Liver (tissue), 9 donors: ENCODE measurements around the gene TMTC2. TPM values are rescaled to one million over a fixed set of nuclear protein-coding genes. Genes with fewer than 3 reads are reported as not detected.

Source experiments
- DNase-seq: peaks from one replicate; pipeline ENCODE4 v3.0.0-alpha.2; 2017; ENCODE audit warnings: low spot score
- H3K27ac ChIP-seq, 2 donors: one replicate each; pipeline ENCODE4 v1.7.0; 2013; ENCODE audit warnings: inconsistent platforms in 2 of 2, low read length in 2 of 2, control low read depth in 1 of 2, low read depth in 1 of 2, mild to moderate bottlenecking in 1 of 2
- H3K27me3 ChIP-seq, 4 donors: one replicate each; pipeline versions ENCODE4 v1.6.1 to v1.7.0; 2013; ENCODE audit warnings: low read length in 3 of 4, inconsistent platforms in 1 of 4, mild to moderate bottlenecking in 1 of 4, moderate library complexity in 1 of 4; ENCODE audit not compliant: control insufficient read depth in 4 of 4, insufficient read depth in 4 of 4
- H3K36me3 ChIP-seq, 4 donors: one replicate each; pipeline versions ENCODE4 v1.6.1 to v1.7.0; 2013; ENCODE audit warnings: low read length in 3 of 4, mild to moderate bottlenecking in 3 of 4, low read depth in 1 of 4, moderate library complexity in 1 of 4; ENCODE audit not compliant: control insufficient read depth in 4 of 4, insufficient read depth in 3 of 4
- H3K4me1 ChIP-seq, 4 donors: one replicate each; pipeline versions ENCODE4 v1.6.1 to v1.7.0; 2013; ENCODE audit warnings: low read length in 3 of 4, mild to moderate bottlenecking in 3 of 4, moderate library complexity in 1 of 4; ENCODE audit not compliant: control insufficient read depth in 4 of 4, insufficient read depth in 4 of 4
- H3K4me3 ChIP-seq, 3 donors: one replicate each; pipeline versions ENCODE4 v1.6.1 to v1.7.0; 2013; ENCODE audit warnings: low read length in 3 of 3, control low read depth in 1 of 3, low read depth in 1 of 3, mild to moderate bottlenecking in 1 of 3
- H3K9ac ChIP-seq, 2 donors: one replicate each; pipeline ENCODE4 v1.7.0; 2013; ENCODE audit warnings: low read length in 2 of 2, mild to moderate bottlenecking in 2 of 2, moderate library complexity in 2 of 2, control low read depth in 1 of 2, low read depth in 1 of 2
- H3K9me3 ChIP-seq, 4 donors: one replicate each; pipeline versions ENCODE4 v1.6.1 to v1.7.0; 2013; ENCODE audit warnings: low read length in 3 of 4; ENCODE audit not compliant: control insufficient read depth in 4 of 4
- EGR1 ChIP-seq, 2 donors: IDR thresholded peaks; 2 replicates each; pipeline ENCODE4 v1.6.1; 2016 to 2018; ENCODE audit warnings: antibody characterized with exemption in 2 of 2, low read depth in 2 of 2
- FOXA1 ChIP-seq: IDR thresholded peaks from 2 replicates; pipeline ENCODE4 v1.6.1; 2016; ENCODE audit warnings: antibody characterized with exemption
- FOXA2 ChIP-seq: IDR thresholded peaks from 2 replicates; pipeline ENCODE4 v1.6.1; 2016; ENCODE audit warnings: antibody characterized with exemption
- HNF4A ChIP-seq, 2 donors: conservative IDR thresholded peaks; 2 replicates each; pipeline ENCODE4 v1.6.1; 2016; ENCODE audit warnings: antibody characterized with exemption in 2 of 2, mild to moderate bottlenecking in 2 of 2
- HNF4G ChIP-seq: IDR thresholded peaks from 2 replicates; pipeline ENCODE4 v1.6.1; 2016; ENCODE audit warnings: antibody characterized with exemption
- JUND ChIP-seq, 2 donors: IDR thresholded peaks; 2 replicates each; pipeline ENCODE4 v1.6.1; 2016; ENCODE audit warnings: antibody characterized with exemption in 2 of 2
- NR2F2 ChIP-seq: IDR thresholded peaks from 2 replicates; pipeline ENCODE4 v1.6.1; 2016; ENCODE audit warnings: antibody characterized with exemption
- RAD21 ChIP-seq, 2 donors: IDR thresholded peaks; 2 replicates each; pipeline ENCODE4 v1.6.1; 2016; ENCODE audit warnings: antibody characterized with exemption in 2 of 2, mild to moderate bottlenecking in 2 of 2
- RXRA ChIP-seq, 2 donors: IDR thresholded peaks; 2 replicates each; pipeline ENCODE4 v1.6.1; 2017 to 2018; ENCODE audit warnings: antibody characterized with exemption in 2 of 2, mild to moderate bottlenecking in 1 of 2
- SP1 ChIP-seq: IDR thresholded peaks from 2 replicates; pipeline ENCODE4 v1.6.1; 2018; ENCODE audit warnings: antibody characterized with exemption, mild to moderate bottlenecking
- YY1 ChIP-seq: IDR thresholded peaks from 2 replicates; pipeline ENCODE4 v1.6.1; 2016; ENCODE audit warnings: antibody characterized with exemption, mild to moderate bottlenecking
- WGBS: extraction: QIAGEN DNeasy Blood & Tissue Kit; methylation state at CpG from one replicate; pipeline ENCODE4 v1.1.7; 2013; 5-methylcytosine and 5-hydroxymethylcytosine counted together
- polyA plus RNA-seq, 2 donors: library from polyadenylated mRNA; stranded (reverse) in 1 of 2; unstranded in 1 of 2; fragments of 200-250 nt in 1 of 2; fragments of >200 nt in 1 of 2; fragmentation: Nextera tagmentation in 1 of 2; extraction: Ambion mirVana in 1 of 2; gene quantifications; one replicate each; pipeline versions ENCODE4 v1.2.1 to v1.2.3, GENCODE V29; 2013 to 2015
- total RNA-seq, 2 donors: library from RNA; depleted of rRNA; stranded (reverse); fragments of >200 nt; gene quantifications; one replicate each; pipeline ENCODE4 v1.2.3, GENCODE V29; 2014
- TF ChIP-seq, protein P1 (sequence below): IDR thresholded peaks from 2 replicates; pipeline ENCODE4 v1.6.1; 2016; ENCODE audit warnings: antibody characterized with exemption
- TF ChIP-seq, protein P2 (sequence below): IDR thresholded peaks from 2 replicates; pipeline ENCODE4 v1.6.1; 2016; ENCODE audit warnings: antibody characterized with exemption
- TF ChIP-seq, protein P3 (sequence below): IDR thresholded peaks from 2 replicates; pipeline ENCODE4 v1.6.1; 2016; ENCODE audit warnings: antibody characterized with exemption, mild to moderate bottlenecking
- TF ChIP-seq, protein P4 (sequence below): fragments of 150-350 bp; IDR thresholded peaks from 2 replicates; pipeline ENCODE4 v1.5.1; 2017; ENCODE audit warnings: improper control_type of control experiment, low read depth, low read length; ENCODE audit not compliant: missing input control
- TF ChIP-seq, protein P5 (sequence below): IDR thresholded peaks from 2 replicates; pipeline ENCODE4 v1.6.1; 2016; ENCODE audit warnings: antibody characterized with exemption
- donor health status: healthy.
- donor health status: healthy.
- donor health status: healthy.
- donor health status: healthy.
- donor health status: healthy.

Gene TMTC2
- total and polyA plus RNA-seq, 4 donors = 0.36 to 3.0 (median 0.61) TPM

DNA sequence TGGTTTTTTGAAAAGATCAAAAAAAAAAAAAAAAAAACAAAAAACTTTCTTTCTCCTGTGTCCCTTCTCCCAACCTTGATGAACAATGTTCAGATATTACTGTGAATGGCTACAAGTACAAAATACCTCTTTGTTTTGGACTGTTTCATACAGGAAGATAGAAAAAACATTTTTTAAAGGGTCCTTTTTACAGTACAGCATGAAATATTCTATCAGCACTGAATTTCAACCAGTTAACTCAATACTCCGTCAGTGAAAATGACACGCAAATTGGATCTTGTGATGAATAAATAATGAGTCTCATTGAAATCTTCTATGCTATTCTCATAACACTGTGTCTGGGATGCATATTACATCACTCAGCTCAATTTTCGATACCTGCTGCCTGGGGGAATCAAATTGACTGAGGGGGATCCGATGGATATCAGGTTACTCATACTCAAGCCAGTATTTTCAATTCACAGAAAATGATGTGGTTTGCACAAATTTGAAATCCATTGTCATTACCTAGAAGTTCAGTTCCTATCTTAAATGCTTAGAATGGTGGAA, 179.6 kb downstream of the TMTC2 start:
- Histone ChIP-seq H3K4me3 (no peak overlapping the region), H3K4me1 (no peaks in the 10 kb centered on the region), H3K9ac (no peak overlapping the region), H3K9me3 (no peaks in the 10 kb centered on the region), H3K36me3 (no peaks in the 10 kb centered on the region), H3K27me3 (no peaks in the 10 kb centered on the region), H3K27ac (no peak overlapping the region)
- no peak for DNase-seq
- TF ChIP-seq JUND (IDR thresholded peaks at IDR 0.05) (no peak), FOXA2 (no peak), HNF4A (conservative IDR thresholded peaks at IDR 0.05) (no peak), HNF4G (no peak), FOXA1 (no peak), RAD21 (IDR thresholded peaks at IDR 0.05) (no peak), SP1 (no peak), YY1 (no peak)
- TF ChIP-seq, protein P1, sequence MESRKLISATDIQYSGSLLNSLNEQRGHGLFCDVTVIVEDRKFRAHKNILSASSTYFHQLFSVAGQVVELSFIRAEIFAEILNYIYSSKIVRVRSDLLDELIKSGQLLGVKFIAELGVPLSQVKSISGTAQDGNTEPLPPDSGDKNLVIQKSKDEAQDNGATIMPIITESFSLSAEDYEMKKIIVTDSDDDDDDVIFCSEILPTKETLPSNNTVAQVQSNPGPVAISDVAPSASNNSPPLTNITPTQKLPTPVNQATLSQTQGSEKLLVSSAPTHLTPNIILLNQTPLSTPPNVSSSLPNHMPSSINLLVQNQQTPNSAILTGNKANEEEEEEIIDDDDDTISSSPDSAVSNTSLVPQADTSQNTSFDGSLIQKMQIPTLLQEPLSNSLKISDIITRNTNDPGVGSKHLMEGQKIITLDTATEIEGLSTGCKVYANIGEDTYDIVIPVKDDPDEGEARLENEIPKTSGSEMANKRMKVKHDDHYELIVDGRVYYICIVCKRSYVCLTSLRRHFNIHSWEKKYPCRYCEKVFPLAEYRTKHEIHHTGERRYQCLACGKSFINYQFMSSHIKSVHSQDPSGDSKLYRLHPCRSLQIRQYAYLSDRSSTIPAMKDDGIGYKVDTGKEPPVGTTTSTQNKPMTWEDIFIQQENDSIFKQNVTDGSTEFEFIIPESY = no peak
- TF ChIP-seq, protein P2, sequence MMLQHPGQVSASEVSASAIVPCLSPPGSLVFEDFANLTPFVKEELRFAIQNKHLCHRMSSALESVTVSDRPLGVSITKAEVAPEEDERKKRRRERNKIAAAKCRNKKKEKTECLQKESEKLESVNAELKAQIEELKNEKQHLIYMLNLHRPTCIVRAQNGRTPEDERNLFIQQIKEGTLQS = no peak
- TF ChIP-seq, protein P3, sequence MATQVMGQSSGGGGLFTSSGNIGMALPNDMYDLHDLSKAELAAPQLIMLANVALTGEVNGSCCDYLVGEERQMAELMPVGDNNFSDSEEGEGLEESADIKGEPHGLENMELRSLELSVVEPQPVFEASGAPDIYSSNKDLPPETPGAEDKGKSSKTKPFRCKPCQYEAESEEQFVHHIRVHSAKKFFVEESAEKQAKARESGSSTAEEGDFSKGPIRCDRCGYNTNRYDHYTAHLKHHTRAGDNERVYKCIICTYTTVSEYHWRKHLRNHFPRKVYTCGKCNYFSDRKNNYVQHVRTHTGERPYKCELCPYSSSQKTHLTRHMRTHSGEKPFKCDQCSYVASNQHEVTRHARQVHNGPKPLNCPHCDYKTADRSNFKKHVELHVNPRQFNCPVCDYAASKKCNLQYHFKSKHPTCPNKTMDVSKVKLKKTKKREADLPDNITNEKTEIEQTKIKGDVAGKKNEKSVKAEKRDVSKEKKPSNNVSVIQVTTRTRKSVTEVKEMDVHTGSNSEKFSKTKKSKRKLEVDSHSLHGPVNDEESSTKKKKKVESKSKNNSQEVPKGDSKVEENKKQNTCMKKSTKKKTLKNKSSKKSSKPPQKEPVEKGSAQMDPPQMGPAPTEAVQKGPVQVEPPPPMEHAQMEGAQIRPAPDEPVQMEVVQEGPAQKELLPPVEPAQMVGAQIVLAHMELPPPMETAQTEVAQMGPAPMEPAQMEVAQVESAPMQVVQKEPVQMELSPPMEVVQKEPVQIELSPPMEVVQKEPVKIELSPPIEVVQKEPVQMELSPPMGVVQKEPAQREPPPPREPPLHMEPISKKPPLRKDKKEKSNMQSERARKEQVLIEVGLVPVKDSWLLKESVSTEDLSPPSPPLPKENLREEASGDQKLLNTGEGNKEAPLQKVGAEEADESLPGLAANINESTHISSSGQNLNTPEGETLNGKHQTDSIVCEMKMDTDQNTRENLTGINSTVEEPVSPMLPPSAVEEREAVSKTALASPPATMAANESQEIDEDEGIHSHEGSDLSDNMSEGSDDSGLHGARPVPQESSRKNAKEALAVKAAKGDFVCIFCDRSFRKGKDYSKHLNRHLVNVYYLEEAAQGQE = no peak
- TF ChIP-seq, protein P4, sequence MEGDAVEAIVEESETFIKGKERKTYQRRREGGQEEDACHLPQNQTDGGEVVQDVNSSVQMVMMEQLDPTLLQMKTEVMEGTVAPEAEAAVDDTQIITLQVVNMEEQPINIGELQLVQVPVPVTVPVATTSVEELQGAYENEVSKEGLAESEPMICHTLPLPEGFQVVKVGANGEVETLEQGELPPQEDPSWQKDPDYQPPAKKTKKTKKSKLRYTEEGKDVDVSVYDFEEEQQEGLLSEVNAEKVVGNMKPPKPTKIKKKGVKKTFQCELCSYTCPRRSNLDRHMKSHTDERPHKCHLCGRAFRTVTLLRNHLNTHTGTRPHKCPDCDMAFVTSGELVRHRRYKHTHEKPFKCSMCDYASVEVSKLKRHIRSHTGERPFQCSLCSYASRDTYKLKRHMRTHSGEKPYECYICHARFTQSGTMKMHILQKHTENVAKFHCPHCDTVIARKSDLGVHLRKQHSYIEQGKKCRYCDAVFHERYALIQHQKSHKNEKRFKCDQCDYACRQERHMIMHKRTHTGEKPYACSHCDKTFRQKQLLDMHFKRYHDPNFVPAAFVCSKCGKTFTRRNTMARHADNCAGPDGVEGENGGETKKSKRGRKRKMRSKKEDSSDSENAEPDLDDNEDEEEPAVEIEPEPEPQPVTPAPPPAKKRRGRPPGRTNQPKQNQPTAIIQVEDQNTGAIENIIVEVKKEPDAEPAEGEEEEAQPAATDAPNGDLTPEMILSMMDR = no peak
- 95% methylated on average over 4 of the region's 4 CpGs for WGBS

DNA sequence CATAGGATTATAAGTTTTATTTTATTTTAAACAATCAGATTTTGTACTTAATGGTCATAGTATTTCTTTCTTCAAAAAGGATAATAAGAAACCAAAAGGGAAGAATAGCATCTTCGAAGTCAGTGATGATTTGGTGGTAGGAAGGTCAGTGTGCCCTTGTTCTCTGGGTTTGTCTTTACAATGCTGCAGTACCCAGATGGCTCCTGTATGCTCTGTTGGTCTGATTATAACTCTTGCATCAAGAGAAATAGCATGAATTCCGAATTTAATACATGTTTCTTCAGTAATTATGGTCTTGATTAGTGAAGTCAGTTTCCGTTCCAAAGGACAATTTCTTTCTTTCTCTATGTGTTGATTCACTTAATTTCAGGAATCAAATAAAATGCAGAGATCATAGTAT, 180.2 kb downstream of the TMTC2 start:
- H3K36me3 ChIP-seq = no peaks in the 10 kb centered on the region
- WGBS = 75% methylated on average over 3 of the region's 3 CpGs
- no peaks in the 10 kb centered on the region for H3K9me3 ChIP-seq
- H3K27me3 ChIP-seq = no peaks in the 10 kb centered on the region
- DNase-seq = no peak
- no peak overlapping the region for H3K4me3 ChIP-seq
- no peak overlapping the region for H3K27ac ChIP-seq
- H3K9ac ChIP-seq = no peak overlapping the region
- TF ChIP-seq, protein P4 = no peak
- TF ChIP-seq FOXA2 (no peak), HNF4A (conservative IDR thresholded peaks at IDR 0.05) (no peak), SP1 (no peak), NR2F2 (no peak), FOXA1 (no peak), EGR1 (IDR thresholded peaks at IDR 0.05; ENCODE audit: low read depth in 2 of 2) (no peak), RXRA (IDR thresholded peaks at IDR 0.05) (no peak), YY1 (no peak), RAD21 (IDR thresholded peaks at IDR 0.05) (no peak), JUND (IDR thresholded peaks at IDR 0.05) (no peak)
- TF ChIP-seq, protein P5, sequence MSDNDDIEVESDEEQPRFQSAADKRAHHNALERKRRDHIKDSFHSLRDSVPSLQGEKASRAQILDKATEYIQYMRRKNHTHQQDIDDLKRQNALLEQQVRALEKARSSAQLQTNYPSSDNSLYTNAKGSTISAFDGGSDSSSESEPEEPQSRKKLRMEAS = no peak
- TF ChIP-seq, protein P2 = no peak
- TF ChIP-seq, protein P3 = no peak
- no peaks in the 10 kb centered on the region for H3K4me1 ChIP-seq
